Vagina (tissue), 2 donors: ENCODE data around the gene NUDT13. TPM values are rescaled to one million over a fixed set of nuclear protein-coding genes. Genes with fewer than 3 reads are reported as not detected.

Experiments used
- DNase-seq, 2 donors: peaks; one replicate each; pipeline ENCODE4 v3.0.0-alpha.2; 2017; ENCODE audit errors: extremely low spot score in 2 of 2
- H3K27ac ChIP-seq: fragments of 200-600 bp; sonication (generic); one replicate; pipeline ENCODE4 v1.5.1; 2019
- H3K27me3 ChIP-seq: fragments of 200-600 bp; sonication (generic); one replicate; pipeline ENCODE4 v1.5.1; 2019
- H3K36me3 ChIP-seq, 2 donors: fragments of 200-600 bp; sonication (generic); one replicate each; pipeline ENCODE4 v1.5.1; 2017 to 2019
- H3K4me1 ChIP-seq: fragments of 200-600 bp; sonication (generic); one replicate; pipeline ENCODE4 v1.5.1; 2019
- H3K4me3 ChIP-seq, 2 donors: fragments of 200-600 bp; sonication (generic); 1 replicate in 1 of 2; 2 replicates in 1 of 2; pipeline ENCODE4 v1.5.1; 2016 to 2019
- H3K9me3 ChIP-seq: fragments of 200-600 bp; sonication (generic); one replicate; pipeline ENCODE4 v1.5.1; 2019
- POLR2A ChIP-seq, 2 donors: fragments of 450-650 bp; IDR thresholded peaks; one replicate each; pipeline ENCODE4 v1.6.1; 2017; ENCODE audit warnings: antibody characterized with exemption in 2 of 2, mild to moderate bottlenecking in 2 of 2, moderate library complexity in 2 of 2
- POLR2AphosphoS5 ChIP-seq, 2 donors: sonication (generic); formaldehyde crosslinking; IDR thresholded peaks; one replicate each; pipeline ENCODE4 v1.9.0; 2017; ENCODE audit warnings: antibody characterized with exemption in 2 of 2, mild to moderate bottlenecking in 2 of 2, low read depth in 1 of 2; ENCODE audit not compliant: insufficient read depth in 1 of 2
- intact Hi-C: fragments of 100-400 bp; cut with DNase I; formaldehyde crosslinking; loops from one replicate; pipeline ENCODE4 v1.15.1; 2023
- total RNA-seq: library from RNA; depleted of rRNA; stranded (reverse); fragments of >200 nt; gene quantifications from one replicate; pipeline ENCODE4 v1.2.3, GENCODE V29; 2016
- TF ChIP-seq, protein P1 (sequence below), 3 experiments: fragments of 450-650 bp in 2 of 3; fragments of 200-600 bp in 1 of 3; sonication (generic) in 1 of 3; IDR thresholded peaks; one replicate each; pipeline ENCODE4 v1.5.1; 2017 to 2019; ENCODE audit warnings: antibody characterized with exemption in 3 of 3, mild to moderate bottlenecking in 2 of 3, moderate library complexity in 2 of 3

NUDT13 gene
- total RNA-seq, 1 donor from 2014 or later, result 2.9 TPM

DNA sequence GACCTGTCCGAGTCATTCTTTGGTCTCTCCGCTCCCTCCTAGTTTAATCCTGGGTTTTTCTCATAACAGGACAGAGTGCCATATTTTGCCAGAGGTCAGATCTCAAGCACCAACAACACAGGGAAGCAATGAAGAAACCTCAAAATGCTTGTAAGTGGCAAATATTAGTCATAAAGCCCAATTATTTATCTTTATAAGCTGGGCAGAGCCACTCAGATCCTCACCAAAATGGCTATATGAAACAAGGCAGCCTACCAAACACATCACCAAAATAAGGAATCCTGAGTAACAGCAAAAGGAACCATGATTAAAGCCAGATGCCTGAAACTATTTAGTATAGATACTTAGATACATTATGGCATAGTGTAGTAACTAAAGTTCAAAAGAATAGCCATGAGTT lies 52.8 kb downstream of the NUDT13 start:
- no peak overlapping the region for H3K4me3 ChIP-seq
- H3K27ac ChIP-seq, result no peak overlapping the region
- intact Hi-C loops, result loop anchor here (10.0 kb wide), 1 partner anchor 332 kb away; the partner anchor contains the start of gene PPP3CB
- H3K36me3 ChIP-seq, result peaks cover 0 to 13% of the 10 kb centered on the region in 2 donors
- no peaks in the 10 kb centered on the region for H3K27me3 ChIP-seq
- H3K4me1 ChIP-seq, result peaks cover 57% of the 10 kb centered on the region
- TF ChIP-seq POLR2A (IDR thresholded peaks at IDR 0.05) (no peak), POLR2AphosphoS5 (IDR thresholded peaks at IDR 0.05; ENCODE audit: insufficient read depth in 1 of 2, low read depth in 1 of 2) (no peak)
- TF ChIP-seq, protein P1, sequence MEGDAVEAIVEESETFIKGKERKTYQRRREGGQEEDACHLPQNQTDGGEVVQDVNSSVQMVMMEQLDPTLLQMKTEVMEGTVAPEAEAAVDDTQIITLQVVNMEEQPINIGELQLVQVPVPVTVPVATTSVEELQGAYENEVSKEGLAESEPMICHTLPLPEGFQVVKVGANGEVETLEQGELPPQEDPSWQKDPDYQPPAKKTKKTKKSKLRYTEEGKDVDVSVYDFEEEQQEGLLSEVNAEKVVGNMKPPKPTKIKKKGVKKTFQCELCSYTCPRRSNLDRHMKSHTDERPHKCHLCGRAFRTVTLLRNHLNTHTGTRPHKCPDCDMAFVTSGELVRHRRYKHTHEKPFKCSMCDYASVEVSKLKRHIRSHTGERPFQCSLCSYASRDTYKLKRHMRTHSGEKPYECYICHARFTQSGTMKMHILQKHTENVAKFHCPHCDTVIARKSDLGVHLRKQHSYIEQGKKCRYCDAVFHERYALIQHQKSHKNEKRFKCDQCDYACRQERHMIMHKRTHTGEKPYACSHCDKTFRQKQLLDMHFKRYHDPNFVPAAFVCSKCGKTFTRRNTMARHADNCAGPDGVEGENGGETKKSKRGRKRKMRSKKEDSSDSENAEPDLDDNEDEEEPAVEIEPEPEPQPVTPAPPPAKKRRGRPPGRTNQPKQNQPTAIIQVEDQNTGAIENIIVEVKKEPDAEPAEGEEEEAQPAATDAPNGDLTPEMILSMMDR (IDR thresholded peaks at IDR 0.05), result no peak
- H3K9me3 ChIP-seq, result no peaks in the 10 kb centered on the region
- no peak for DNase-seq

DNA sequence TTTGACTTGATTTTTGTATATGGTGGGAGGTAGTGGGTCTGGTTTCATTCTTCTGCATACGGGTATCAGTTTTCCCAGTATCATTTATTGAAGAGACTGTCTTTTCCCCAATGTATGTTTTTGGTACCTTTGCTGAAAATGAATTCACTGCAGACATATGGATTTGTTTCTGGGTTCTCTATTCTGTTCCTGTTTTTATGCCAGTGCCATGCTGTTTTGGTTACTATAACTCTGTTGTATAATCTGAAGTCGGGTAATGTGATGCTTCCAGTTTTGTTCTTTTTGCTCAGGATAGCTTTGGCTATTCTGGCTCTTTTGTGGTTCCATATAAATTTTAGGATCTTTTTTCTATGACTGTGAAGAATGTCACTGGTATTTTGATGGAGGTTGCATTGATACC lies 56.7 kb downstream of the NUDT13 start:
- TF ChIP-seq POLR2A (IDR thresholded peaks at IDR 0.05) (no peak), POLR2AphosphoS5 (IDR thresholded peaks at IDR 0.05; ENCODE audit: insufficient read depth in 1 of 2, low read depth in 1 of 2) (no peak)
- TF ChIP-seq, protein P1 (IDR thresholded peaks at IDR 0.05), result no peak
- H3K4me3 ChIP-seq, result peak overlapping the region; percentile 82 to 95
- peak overlapping the region; percentile 97 for H3K27ac ChIP-seq
- H3K9me3 ChIP-seq, result no peaks in the 10 kb centered on the region
- no peak for DNase-seq
- no peaks in the 10 kb centered on the region for H3K27me3 ChIP-seq
- peaks cover 0 to 7% of the 10 kb centered on the region in 2 donors for H3K36me3 ChIP-seq
- intact Hi-C loops, result loop anchor here (10.0 kb wide), 1 partner anchor 328 kb away; the partner anchor contains the start of gene PPP3CB
- H3K4me1 ChIP-seq, result peaks cover 60% of the 10 kb centered on the region

DNA sequence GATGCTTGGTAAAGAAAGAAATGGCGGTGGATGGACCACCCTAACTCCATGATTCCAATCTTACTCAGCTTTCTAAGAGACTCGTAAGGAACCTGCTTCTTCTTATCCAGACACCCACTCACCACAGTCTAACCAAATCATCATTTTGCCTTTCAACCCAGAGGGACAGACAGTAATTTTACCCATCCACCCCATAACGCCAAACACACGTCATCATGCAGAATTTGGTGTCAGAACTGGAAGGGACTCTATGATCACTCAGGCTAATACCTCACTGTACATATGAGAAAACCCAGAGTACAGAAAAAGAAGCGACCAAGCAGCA lies 57.2 kb downstream of the NUDT13 start:
- Histone ChIP-seq H3K27me3 (no peaks in the 10 kb centered on the region), H3K27ac (peak overlapping the region; percentile 97), H3K9me3 (no peaks in the 10 kb centered on the region), H3K36me3 (peaks cover 0 to 2% of the 10 kb centered on the region in 2 donors), H3K4me3 (peak overlapping the region; percentile 82 to 95), H3K4me1 (peaks cover 55% of the 10 kb centered on the region)
- intact Hi-C loops, result loop anchor here (10.0 kb wide), 1 partner anchor 327 kb away; the partner anchor contains the start of gene PPP3CB
- DNase-seq, result no peak
- TF ChIP-seq POLR2AphosphoS5 (IDR thresholded peaks at IDR 0.05; ENCODE audit: insufficient read depth in 1 of 2, low read depth in 1 of 2) (no peak), POLR2A (IDR thresholded peaks at IDR 0.05) (no peak)
- TF ChIP-seq, protein P1 (IDR thresholded peaks at IDR 0.05), result no peak

DNA sequence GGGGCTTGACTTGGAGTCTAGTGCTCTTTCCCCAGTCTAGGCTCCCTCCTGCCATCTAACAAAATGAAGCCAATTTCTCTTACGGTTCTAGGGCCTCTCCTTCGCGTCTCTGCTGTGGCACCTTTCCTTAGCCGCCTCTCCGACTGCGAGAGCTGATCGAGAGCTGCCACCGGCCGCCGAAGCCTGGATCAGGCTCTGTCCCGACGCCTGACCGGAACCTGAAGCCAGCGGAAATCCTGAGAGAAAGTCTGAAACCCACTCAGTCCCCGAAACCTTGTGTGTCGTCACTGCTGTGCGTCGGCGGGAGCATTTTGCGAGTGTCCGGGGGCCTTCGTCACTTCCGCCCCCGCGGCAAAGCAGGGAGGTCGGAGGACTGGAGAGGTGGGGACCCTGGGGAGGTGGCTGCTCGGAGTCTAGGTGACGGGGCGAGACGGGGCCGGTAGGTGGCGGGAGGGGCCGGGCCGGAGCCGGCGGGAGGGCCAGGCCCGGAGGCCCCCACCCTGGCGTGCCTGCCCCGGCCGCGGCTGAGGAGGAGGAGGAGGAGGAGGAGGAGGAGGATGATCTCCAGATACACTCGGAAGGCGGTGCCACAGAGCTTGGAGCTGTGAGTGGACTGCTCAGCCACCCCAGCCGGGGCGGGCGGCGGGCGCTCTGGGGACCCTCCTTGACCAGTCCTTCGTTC lies 57.7 kb downstream of the NUDT13 start, which contains the start of the genes ECD and FAM149B1:
Gene ECD (minus strand): TSS at position 226 of the 682 bp plus-strand sequence. CDS start 4,071 bp downstream, outside the sequence.
Gene FAM149B1 (plus strand): TSS at position 337 of the 682 bp plus-strand sequence. CDS start 221 bp downstream, at position 558.
- peak in 1 of 2 donors; percentile 94 for TF ChIP-seq POLR2A (IDR thresholded peaks at IDR 0.05)
- TF ChIP-seq POLR2AphosphoS5 (IDR thresholded peaks at IDR 0.05; ENCODE audit: insufficient read depth in 1 of 2, low read depth in 1 of 2), result peak; percentile 98
- TF ChIP-seq, protein P1 (IDR thresholded peaks at IDR 0.05), result no peak
- Histone ChIP-seq H3K4me3 (peak within 1 kb of the TSS; percentile 82 to 95), H3K27me3 (no peaks in the 10 kb centered on the region), H3K9me3 (no peaks in the 10 kb centered on the region), H3K4me1 (peaks cover 50% of the 10 kb centered on the region), H3K36me3 (no peaks in the 10 kb centered on the region), H3K27ac (peak within 1 kb of the TSS; percentile 97)
- intact Hi-C loops, result loop anchor here (10.0 kb wide), 1 partner anchor 327 kb away; the partner anchor contains the start of gene PPP3CB
- DNase-seq, result peak; percentile 95 to 97

DNA sequence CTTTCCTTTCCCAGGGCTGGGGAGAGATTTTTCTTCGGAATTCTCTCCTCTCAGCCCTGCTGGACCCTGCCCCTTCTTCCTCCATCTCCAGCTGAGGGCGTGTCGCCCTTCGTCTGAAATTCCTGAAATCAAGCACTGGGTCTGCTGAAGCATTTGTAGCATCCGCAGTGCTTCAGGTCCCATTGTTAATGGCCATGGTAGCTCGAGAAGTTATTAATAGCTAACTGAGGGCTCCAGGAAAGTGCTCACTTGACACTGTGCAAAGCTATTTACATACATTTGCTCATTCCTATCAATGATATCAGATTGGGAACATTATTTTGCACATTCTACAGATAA lies 58.2 kb downstream of the NUDT13 start:
- Histone ChIP-seq H3K27ac (peak overlapping the region; percentile 97), H3K4me1 (peaks cover 45% of the 10 kb centered on the region), H3K36me3 (no peaks in the 10 kb centered on the region), H3K9me3 (no peaks in the 10 kb centered on the region), H3K27me3 (no peaks in the 10 kb centered on the region), H3K4me3 (peak overlapping the region; percentile 82 to 95)
- no peak for DNase-seq
- TF ChIP-seq POLR2AphosphoS5 (IDR thresholded peaks at IDR 0.05; ENCODE audit: insufficient read depth in 1 of 2, low read depth in 1 of 2), result no peak
- TF ChIP-seq, protein P1 (IDR thresholded peaks at IDR 0.05), result no peak
- TF ChIP-seq POLR2A (IDR thresholded peaks at IDR 0.05), result no peak
- intact Hi-C loops, result loop anchor here (10.0 kb wide), 1 partner anchor 326 kb away; the partner anchor contains the start of gene PPP3CB
